Measurements from ENCODE around the gene GABPA.
"Not testable (repeated sequence)": the region's sequence is repeated elsewhere in the genome, so short reads cannot be mapped to it uniquely, and the experiment has no call there.

GRCh38 chr21:25695461-25695860 is 39.3 kb upstream of the GABPA start:
- not testable (repeated sequence) for TF ChIP-seq CTCF, POLR2A (IDR thresholded peaks at IDR 0.05)

Data from esophagus squamous epithelium (tissue), 4 donors.